HepG2 (cell line): ENCODE measurements around the gene RPS14. TPM values are rescaled to one million over a fixed set of nuclear protein-coding genes. Genes with fewer than 3 reads are reported as not detected.

Experiments used
- NCOA5 ChIP-seq: sonication (generic); formaldehyde crosslinking; IDR thresholded peaks from 2 replicates; pipeline ENCODE4 v1.4.0; 2020; ENCODE audit warnings: missing genetic modification reagents
- RBFOX2 ChIP-seq: fragments of 200-400 bp; formaldehyde crosslinking; IDR thresholded peaks from 2 replicates; pipeline ENCODE4 v1.6.1; 2017; ENCODE audit warnings: low read depth, mild to moderate bottlenecking, low read length
- SMARCE1 ChIP-seq: fragments of 450-650 bp; IDR thresholded peaks from 2 replicates; pipeline ENCODE4 v1.6.1; 2017; ENCODE audit warnings: borderline replicate concordance
- ZNF326 ChIP-seq: sonication (generic); formaldehyde crosslinking; IDR thresholded peaks from 2 replicates; pipeline ENCODE4 v1.4.0; 2020; ENCODE audit warnings: missing genetic modification reagents, borderline replicate concordance
- ZNF382 ChIP-seq: sonication (generic); formaldehyde crosslinking; IDR thresholded peaks from 2 replicates; pipeline ENCODE4 v1.5.0; 2020; ENCODE audit warnings: missing genetic modification reagents, mild to moderate bottlenecking, borderline replicate concordance
- ZNF841 ChIP-seq: sonication (generic); formaldehyde crosslinking; IDR thresholded peaks from 2 replicates; pipeline ENCODE4 v1.8.1; 2023; ENCODE audit warnings: missing genetic modification reagents, borderline replicate concordance
- polyA plus RNA-seq, 8 experiments: library from polyadenylated mRNA; depleted of rRNA in 3 of 8; stranded (reverse) in 7 of 8; unstranded in 1 of 8; fragments of >200 nt; fragmentation: Illumina TruSeq in 4 of 8; extraction: Trizol in 4 of 8; gene quantifications; 2 replicates each; pipeline versions ENCODE4 v1.2.1 to v1.2.3, GENCODE V29; 2011 to 2016; ENCODE audit warnings: low read depth in 4 of 8, missing spikeins in 1 of 8, mixed read lengths in 1 of 8; ENCODE audit not compliant: insufficient read depth in 1 of 8
- total RNA-seq, 5 experiments: library from RNA; depleted of rRNA; stranded (reverse); fragments of >200 nt; fragmentation: Illumina TruSeq; extraction: Trizol; gene quantifications; 2 replicates each; pipeline ENCODE4 v1.2.3, GENCODE V29; 2016; ENCODE audit warnings: low read depth in 1 of 5
- TF ChIP-seq, protein P1 (sequence below): sonication (generic); formaldehyde crosslinking; IDR thresholded peaks from 2 replicates; pipeline ENCODE4 v1.4.0; 2020; ENCODE audit warnings: mild to moderate bottlenecking, missing genetic modification reagents
- TF ChIP-seq, protein P2 (sequence below): sonication (generic); formaldehyde crosslinking; IDR thresholded peaks from 2 replicates; pipeline ENCODE4 v1.5.0; 2020; ENCODE audit warnings: missing genetic modification reagents
- TF ChIP-seq, protein P3 (sequence below): sonication (generic); formaldehyde crosslinking; IDR thresholded peaks from one replicate; pipeline ENCODE4 v1.5.1; 2020; ENCODE audit warnings: mild to moderate bottlenecking, missing genetic modification reagents; ENCODE audit errors: not compliant biosample characterization
- TF ChIP-seq, protein P4 (sequence below): IDR thresholded peaks from 2 replicates; pipeline ENCODE4 v1.6.1; 2012; ENCODE audit warnings: low read depth, low read length, improper control_type of control experiment

Gene RPS14
- total and polyA plus RNA-seq, 2 of the 13 experiments (the other 11 are each of a cell fraction or from before 2014, with no cell fraction given), result 2,116 to 3,295 TPM

DNA sequence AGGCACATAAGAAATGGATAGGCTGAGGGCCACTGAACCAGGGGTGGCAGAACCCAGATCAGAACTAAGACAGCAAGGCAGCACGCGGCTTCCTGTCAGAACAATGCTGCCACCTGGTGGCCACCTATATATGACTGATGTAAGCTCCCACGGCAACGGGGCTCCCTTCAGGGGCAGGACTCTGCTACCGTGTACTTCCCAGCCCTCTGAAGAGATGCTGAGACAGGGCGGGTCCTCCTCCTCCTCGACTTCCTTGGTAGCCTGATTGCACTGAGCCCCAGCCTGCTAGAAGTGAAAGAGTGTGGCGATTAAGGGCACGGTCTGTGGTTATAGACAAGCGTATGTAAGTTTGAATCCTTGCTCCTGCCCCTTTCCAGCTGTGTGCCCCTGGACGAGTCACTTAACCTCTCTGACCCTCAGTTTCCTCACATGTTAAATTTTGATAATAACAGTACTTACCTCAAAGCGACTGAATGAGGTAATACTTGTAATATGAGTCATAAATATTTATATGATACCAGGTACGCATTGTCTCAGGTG is 13.3 kb downstream of the RPS14 start (continued):
- TF ChIP-seq ZNF382 (CRISPR knock-in tag) (no peak), RBFOX2 (no peak), ZNF326 (CRISPR knock-in tag) (no peak), ZNF841 (no peak), NCOA5 (no peak), SMARCE1 (no peak)
- TF ChIP-seq, protein P1, sequence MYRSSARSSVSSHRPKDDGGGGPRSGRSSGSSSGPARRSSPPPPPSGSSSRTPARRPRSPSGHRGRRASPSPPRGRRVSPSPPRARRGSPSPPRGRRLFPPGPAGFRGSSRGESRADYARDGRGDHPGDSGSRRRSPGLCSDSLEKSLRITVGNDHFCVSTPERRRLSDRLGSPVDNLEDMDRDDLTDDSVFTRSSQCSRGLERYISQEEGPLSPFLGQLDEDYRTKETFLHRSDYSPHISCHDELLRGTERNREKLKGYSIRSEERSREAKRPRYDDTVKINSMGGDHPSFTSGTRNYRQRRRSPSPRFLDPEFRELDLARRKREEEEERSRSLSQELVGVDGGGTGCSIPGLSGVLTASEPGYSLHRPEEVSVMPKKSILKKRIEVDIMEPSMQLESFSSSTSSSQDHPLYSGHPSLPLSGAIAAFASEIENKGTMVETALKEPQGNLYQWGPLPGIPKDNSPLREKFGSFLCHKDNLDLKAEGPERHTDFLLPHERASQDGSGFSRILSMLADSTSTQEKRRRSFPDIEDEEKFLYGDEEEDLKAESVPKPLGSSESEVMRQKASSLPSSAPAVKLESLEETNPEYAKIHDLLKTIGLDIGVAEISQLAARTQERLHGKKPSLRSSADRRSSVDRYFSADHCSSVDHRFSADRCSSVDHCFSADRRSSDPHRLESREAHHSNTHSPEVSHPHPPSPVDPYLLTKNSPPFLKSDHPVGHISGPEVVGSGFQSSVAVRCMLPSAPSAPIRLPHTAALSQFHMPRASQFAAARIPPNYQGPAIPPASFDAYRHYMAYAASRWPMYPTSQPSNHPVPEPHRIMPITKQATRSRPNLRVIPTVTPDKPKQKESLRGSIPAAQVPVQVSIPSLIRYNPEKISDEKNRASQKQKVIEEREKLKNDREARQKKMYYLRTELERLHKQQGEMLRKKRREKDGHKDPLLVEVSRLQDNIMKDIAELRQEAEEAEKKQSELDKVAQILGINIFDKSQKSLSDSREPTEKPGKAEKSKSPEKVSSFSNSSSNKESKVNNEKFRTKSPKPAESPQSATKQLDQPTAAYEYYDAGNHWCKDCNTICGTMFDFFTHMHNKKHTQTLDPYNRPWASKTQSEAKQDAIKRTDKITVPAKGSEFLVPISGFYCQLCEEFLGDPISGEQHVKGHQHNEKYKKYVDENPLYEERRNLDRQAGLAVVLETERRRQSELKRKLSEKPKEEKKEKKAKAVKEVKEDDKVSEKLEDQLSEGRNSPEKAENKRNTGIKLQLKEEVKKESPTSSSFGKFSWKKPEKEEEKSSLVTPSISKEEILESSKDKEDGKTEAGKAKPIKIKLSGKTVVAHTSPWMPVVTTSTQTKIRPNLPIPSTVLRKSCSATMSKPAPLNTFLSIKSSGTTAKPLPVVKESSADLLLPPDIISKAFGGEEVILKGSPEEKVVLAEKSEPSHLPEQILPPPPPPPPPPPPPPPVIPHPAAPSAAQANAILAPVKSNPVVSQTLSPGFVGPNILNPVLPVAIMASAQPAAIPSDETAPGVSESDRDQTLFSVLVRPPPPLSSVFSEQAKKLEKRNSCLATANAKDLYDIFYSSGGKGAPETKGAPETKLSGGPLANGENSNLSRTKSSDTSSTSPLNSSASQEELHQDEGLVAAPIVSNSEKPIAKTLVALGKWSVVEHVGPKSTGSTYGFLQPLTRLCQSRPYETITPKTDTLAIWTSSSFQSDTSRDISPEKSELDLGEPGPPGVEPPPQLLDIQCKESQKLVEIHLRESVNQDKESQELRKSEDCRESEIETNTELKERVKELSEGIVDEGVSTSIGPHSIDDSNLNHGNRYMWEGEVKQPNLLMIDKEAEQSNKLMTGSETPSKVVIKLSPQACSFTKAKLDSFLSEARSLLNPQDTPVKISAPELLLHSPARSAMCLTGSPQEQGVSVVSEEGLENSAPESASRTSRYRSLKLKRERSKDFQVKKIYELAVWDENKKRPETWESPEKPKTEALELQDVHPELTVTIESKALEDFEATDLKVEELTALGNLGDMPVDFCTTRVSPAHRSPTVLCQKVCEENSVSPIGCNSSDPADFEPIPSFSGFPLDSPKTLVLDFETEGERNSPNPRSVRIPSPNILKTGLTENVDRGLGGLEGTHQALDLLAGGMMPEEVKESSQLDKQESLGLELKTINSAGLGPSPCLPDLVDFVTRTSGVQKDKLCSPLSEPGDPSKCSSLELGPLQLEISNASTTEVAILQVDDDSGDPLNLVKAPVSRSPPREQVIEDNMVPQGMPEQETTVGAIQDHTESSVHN (CRISPR knock-in tag), result no peak
- TF ChIP-seq, protein P2, sequence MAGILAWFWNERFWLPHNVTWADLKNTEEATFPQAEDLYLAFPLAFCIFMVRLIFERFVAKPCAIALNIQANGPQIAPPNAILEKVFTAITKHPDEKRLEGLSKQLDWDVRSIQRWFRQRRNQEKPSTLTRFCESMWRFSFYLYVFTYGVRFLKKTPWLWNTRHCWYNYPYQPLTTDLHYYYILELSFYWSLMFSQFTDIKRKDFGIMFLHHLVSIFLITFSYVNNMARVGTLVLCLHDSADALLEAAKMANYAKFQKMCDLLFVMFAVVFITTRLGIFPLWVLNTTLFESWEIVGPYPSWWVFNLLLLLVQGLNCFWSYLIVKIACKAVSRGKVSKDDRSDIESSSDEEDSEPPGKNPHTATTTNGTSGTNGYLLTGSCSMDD, result no peak
- TF ChIP-seq, protein P3, sequence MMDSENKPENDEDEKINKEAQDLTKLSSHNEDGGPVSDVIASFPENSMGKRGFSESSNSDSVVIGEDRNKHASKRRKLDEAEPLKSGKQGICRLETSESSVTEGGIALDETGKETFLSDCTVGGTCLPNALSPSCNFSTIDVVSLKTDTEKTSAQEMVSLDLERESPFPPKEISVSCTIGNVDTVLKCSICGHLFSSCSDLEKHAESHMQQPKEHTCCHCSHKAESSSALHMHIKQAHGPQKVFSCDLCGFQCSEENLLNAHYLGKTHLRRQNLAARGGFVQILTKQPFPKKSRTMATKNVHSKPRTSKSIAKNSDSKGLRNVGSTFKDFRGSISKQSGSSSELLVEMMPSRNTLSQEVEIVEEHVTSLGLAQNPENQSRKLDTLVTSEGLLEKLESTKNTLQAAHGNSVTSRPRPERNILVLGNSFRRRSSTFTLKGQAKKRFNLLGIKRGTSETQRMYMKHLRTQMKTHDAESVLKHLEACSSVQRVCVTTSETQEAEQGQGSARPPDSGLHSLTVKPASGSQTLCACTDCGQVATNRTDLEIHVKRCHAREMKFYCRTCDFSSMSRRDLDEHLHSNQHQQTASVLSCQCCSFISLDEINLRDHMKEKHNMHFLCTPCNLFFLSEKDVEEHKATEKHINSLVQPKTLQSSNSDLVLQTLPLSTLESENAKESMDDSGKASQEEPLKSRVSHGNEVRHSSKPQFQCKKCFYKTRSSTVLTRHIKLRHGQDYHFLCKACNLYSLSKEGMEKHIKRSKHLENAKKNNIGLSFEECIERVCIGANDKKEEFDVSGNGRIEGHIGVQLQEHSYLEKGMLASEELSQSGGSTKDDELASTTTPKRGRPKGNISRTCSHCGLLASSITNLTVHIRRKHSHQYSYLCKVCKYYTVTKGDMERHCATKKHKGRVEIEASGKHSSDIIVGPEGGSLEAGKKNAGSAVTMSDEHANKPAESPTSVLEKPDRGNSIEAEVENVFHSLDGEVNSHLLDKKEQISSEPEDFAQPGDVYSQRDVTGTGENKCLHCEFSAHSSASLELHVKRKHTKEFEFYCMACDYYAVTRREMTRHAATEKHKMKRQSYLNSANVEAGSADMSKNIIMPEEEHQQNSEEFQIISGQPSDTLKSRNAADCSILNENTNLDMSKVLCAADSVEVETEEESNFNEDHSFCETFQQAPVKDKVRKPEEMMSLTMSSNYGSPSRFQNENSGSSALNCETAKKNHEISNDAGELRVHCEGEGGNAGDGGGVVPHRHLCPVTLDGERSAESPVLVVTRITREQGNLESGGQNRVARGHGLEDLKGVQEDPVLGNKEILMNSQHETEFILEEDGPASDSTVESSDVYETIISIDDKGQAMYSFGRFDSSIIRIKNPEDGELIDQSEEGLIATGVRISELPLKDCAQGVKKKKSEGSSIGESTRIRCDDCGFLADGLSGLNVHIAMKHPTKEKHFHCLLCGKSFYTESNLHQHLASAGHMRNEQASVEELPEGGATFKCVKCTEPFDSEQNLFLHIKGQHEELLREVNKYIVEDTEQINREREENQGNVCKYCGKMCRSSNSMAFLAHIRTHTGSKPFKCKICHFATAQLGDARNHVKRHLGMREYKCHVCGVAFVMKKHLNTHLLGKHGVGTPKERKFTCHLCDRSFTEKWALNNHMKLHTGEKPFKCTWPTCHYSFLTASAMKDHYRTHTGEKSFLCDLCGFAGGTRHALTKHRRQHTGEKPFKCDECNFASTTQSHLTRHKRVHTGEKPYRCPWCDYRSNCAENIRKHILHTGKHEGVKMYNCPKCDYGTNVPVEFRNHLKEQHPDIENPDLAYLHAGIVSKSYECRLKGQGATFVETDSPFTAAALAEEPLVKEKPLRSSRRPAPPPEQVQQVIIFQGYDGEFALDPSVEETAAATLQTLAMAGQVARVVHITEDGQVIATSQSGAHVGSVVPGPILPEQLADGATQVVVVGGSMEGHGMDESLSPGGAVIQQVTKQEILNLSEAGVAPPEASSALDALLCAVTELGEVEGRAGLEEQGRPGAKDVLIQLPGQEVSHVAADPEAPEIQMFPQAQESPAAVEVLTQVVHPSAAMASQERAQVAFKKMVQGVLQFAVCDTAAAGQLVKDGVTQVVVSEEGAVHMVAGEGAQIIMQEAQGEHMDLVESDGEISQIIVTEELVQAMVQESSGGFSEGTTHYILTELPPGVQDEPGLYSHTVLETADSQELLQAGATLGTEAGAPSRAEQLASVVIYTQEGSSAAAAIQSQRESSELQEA (CRISPR knock-in tag), result no peak
- TF ChIP-seq, protein P4, sequence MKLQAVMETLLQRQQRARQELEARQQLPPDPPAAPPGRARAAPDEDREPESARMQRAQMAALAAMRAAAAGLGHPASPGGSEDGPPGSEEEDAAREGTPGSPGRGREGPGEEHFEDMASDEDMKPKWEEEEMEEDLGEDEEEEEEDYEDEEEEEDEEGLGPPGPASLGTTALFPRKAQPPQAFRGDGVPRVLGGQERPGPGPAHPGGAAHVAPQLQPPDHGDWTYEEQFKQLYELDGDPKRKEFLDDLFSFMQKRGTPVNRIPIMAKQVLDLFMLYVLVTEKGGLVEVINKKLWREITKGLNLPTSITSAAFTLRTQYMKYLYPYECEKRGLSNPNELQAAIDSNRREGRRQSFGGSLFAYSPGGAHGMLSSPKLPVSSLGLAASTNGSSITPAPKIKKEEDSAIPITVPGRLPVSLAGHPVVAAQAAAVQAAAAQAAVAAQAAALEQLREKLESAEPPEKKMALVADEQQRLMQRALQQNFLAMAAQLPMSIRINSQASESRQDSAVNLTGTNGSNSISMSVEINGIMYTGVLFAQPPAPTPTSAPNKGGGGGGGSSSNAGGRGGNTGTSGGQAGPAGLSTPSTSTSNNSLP, result no peak
